Upper lobe of left lung (tissue), 4 donors: ENCODE data around the gene EXOC4.

ENCODE experiments used
- CTCF ChIP-seq, 6 experiments: fragments of 450-650 bp in 4 of 6; fragments of 200-600 bp in 2 of 6; sonication (generic) in 2 of 6; IDR thresholded peaks; one replicate each; pipeline ENCODE4 v1.5.1; 2016 to 2019; ENCODE audit warnings: antibody characterized with exemption in 6 of 6
- EP300 ChIP-seq, 4 donors: sonication (generic); formaldehyde crosslinking; IDR thresholded peaks; one replicate each; pipeline ENCODE4 v1.5.1; 2017; ENCODE audit warnings: antibody characterized with exemption in 4 of 4, control low read depth in 2 of 4
- POLR2A ChIP-seq, 4 donors: fragments of 450-650 bp; IDR thresholded peaks; one replicate each; pipeline ENCODE4 v1.5.1; 2016 to 2017; ENCODE audit warnings: antibody characterized with exemption in 4 of 4, mild to moderate bottlenecking in 2 of 4
- POLR2AphosphoS5 ChIP-seq, 2 donors: sonication (generic); formaldehyde crosslinking; IDR thresholded peaks; one replicate each; pipeline ENCODE4 v1.5.1; 2017; ENCODE audit warnings: antibody characterized with exemption in 2 of 2

GRCh38 chr7:133512560-133512959 is 259.7 kb downstream of the EXOC4 start:
- no peak for TF ChIP-seq POLR2A (IDR thresholded peaks at IDR 0.05)
- no peak for TF ChIP-seq CTCF (IDR thresholded peaks at IDR 0.05)
- TF ChIP-seq EP300 (IDR thresholded peaks at IDR 0.05) = no peak
- TF ChIP-seq POLR2AphosphoS5 (IDR thresholded peaks at IDR 0.05) = no peak
